DMS 273 (cell line): ENCODE results near the gene SLC35E2B.
A peak's percentile ranks its signal among the peaks of the same experiment; 100 is the strongest.
"Not testable (repeated sequence)": the region's sequence is repeated elsewhere in the genome, so short reads cannot be mapped to it uniquely, and the experiment has no call there.

Source experiments
- DNase-seq: peaks from one replicate; lab custom pipeline; 2025; ENCODE audit not compliant: unreplicated experiment; lab: John Stamatoyannopoulos, UW

SLC35E2B gene

GRCh38 chr1:1646326-1646725 lies 46.3 kb downstream of the SLC35E2B start:
- not testable (repeated sequence) for DNase-seq

- not testable (repeated sequence) for DNase-seq
These were observed 51.7 kb downstream of the SLC35E2B start for GRCh38 chr1:1640711-1641461.

DNA sequence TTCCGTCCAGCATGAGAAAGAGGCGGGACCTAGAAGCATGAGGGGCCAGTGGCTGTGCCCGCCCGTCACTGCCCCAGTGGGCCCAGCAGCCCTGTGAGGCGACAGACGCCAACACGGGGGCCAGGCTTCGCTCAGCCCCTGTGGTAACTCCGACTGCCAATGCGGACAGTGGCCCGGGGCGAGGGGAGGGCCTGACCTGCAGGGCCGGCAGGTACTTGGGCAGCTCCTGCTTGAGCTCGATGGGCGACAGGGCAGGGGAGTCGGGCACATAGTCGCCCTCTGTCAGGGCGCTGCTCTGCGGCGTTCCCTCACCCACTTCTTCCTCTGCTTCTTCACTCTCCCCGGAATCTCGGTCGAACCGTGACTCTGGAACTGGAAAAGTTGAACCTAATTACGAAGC lies 52.5 kb downstream of the SLC35E2B start:
- DNase-seq: not testable (repeated sequence)

DNA sequence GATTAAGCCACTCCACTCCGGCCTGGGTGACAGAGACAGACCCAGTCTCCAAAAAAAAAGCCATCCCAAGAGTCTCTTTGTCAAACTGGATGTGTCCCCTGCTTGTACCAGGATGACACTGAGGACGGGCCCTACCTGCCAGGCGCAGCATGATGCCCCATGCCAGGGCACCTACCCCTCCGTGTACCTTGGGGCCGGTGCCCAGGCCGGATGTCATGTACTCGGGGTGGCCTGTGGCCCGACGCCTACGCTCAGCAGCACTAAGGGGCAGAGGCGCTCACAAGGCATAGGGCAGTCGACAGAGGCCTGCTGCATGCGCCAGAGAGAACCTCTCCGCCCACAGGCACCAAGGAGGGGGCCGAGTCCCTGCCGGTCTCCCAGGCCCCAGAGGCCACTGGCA lies 53.2 kb downstream of the SLC35E2B start:
- not testable (repeated sequence) for DNase-seq

- not testable (repeated sequence) for DNase-seq
These were observed 54.1 kb downstream of the SLC35E2B start for GRCh38 chr1:1638528-1638927.

DNA sequence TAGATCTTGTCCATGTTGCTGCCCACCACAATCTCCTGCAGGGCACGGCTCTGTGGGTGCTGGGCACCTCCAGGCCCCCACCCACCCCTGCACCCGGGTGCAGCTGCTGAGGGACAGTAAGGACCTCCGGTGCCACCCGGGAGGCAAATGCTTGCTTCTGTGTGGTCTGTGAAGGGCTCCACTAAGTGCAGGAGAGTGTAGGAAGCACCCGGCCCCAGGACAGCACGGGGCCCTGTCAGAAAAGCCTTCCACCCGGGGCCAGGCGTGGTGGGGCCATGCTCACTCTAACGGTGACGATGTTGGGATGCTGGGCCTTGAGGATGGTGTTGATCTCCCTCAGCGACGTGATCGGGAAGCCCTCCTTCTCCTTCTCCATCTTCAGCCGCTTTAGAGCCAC lies 55.1 kb downstream of the SLC35E2B start:
- DNase-seq: not testable (repeated sequence)

GRCh38 chr1:1636621-1637478 lies 55.7 kb downstream of the SLC35E2B start:
- not testable (repeated sequence) for DNase-seq

GRCh38 chr1:1634613-1635012 lies 58.0 kb downstream of the SLC35E2B start:
- not testable (repeated sequence) for DNase-seq

- DNase-seq: not testable (repeated sequence)
These were observed 59.2 kb downstream of the SLC35E2B start for GRCh38 chr1:1633409-1633808.

DNA sequence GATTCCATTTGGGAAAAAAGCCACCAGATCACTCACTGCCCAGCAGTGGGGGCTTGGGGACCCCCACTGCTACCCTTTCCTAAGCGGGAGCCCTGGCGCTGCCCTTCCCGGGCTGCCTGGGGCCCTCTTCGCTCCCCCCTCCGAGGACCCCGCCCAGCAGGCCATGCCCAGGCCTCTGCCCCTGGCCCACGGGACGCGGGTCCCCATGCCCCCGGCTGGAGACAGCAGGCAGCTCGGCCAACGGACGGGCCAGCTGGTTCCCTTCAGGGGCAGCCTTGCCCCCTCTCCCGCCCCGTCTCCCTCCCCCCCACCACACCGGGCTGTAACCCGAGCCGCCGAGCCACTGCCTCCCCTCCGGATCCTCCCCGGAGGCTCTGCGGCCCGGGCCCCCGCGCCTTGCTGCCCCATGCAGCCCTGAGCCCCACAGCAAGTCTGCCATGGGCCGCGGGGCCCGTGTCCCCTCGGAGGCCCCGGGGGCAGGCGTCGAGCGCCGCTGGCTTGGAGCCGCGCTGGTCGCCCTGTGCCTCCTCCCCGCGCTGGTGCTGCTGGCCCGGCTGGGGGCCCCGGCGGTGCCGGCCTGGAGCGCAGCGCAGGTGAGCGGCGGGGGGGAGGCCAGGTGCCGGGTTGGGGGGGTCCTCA lies 60.7 kb downstream of the SLC35E2B start, which contains the start of gene MMP23B:
Gene MMP23B (plus strand): TSS at position 392 of the 639 bp plus-strand sequence. CDS start 46 bp downstream, at position 438.
- DNase-seq: peak; percentile 67

GRCh38 chr1:1630965-1631781 lies 61.4 kb downstream of the SLC35E2B start:
- peak; percentile 75 for DNase-seq

DNA sequence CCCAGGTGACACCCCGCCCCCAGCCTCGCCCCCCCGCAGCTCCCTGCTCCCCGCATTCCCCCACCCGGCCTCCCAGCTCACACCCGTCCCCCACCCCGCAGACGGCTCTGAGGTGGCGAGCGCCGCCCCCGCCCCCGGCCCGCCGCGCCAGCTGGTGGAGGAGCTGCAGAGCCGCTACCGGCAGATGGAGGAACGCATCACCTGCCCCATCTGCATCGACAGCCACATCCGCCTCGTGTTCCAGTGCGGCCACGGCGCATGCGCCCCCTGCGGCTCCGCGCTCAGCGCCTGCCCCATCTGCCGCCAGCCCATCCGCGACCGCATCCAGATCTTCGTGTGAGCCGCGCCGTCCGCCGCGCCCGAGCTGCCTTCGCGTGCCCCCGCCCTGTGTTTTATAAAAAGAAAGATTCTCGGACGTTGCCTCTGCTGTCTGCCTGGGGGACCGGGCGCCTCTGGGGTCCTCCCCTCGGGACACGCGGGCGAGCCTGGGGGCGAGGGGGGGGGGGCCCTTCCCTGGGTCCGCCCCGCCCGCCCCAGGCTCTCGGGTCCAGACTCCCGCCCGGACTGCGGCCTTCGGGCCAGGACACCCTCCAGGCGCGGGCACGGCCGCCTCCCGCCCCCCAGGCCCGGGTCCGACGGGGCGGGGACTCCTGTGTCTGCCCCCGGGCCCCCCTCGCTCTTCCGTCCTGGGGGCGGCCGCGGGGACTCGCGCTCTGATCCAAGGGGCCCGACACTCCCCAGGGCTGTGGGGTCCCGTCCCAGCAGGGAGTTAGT lies 62.2 kb downstream of the SLC35E2B start:
- peak; percentile 87 for DNase-seq

DNA sequence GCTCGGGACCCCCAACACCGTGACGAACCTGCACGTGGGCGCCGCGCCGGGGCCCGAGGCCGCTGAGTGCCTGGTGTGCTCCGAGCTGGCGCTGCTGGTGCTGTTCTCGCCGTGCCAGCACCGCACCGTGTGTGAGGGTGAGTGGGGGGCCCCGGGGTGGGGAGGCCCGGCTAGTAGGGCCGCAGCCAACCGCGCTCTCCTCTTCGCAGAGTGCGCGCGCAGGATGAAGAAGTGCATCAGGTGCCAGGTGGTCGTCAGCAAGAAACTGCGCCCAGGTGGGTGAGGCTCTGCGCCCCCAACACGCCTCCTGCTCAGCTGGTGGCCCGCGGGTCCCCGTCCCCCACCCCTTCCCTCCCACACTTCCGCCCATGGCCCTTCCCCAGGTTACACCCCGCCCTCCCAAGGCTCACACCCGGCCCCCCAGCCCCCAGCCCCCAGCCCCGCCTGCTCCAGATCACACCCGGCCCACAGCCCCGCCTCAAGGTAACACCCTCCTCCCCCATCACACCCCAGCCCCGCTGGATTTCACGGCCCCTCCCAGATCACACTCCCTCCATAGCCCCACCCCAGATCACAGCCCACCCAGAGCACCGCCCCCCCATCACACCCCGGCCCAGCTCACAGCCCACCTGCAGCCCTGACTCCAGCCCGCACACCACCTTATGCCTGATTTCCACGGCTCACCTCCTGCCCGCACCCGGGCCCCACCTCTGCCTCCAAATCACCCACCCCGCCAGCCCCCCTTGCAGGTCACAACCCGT lies 63.0 kb downstream of the SLC35E2B start:
- DNase-seq: no peak

- DNase-seq: peak; percentile 49
These were observed 63.7 kb downstream of the SLC35E2B start for GRCh38 chr1:1628754-1629429.

DNA sequence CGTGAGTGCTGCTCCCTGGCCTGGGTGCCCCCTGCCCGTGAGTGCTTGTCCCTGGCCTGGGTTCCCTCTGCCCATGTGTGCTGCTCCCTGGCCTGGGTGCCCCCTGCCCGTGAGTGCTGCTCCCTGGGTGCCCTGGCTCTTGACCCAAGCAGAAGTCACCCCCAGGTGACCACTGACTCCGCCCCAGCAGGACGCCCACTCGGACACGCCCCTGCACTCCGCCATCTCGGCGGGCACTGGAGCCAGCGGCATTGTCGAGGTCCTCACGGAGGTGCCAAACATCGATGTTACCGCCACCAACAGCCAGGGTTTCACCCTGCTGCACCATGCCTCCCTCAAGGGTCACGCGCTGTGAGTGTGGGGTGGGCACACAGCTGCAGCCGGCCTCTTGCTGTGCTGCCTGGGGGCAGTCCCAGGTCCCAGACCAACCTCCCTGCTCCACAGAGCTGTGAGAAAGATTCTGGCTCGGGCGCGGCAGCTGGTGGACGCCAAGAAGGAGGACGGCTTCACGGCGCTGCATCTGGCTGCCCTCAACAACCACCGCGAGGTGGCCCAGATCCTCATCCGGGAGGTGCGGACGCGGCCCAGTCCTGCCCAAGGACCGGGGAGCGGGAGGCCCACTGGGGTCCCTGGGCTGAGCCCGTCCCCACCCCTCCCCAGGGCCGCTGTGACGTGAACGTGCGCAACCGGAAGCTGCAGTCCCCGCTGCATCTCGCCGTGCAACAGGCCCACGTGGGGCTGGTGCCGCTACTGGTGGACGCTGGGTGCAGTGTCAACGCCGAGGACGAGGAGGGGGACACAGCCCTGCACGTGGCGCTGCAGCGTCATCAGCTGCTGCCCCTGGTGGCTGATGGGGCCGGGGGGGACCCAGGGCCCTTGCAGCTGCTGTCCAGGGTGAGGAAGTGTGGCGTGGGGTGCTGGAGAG lies 64.5 kb downstream of the SLC35E2B start:
- no peak for DNase-seq

DNA sequence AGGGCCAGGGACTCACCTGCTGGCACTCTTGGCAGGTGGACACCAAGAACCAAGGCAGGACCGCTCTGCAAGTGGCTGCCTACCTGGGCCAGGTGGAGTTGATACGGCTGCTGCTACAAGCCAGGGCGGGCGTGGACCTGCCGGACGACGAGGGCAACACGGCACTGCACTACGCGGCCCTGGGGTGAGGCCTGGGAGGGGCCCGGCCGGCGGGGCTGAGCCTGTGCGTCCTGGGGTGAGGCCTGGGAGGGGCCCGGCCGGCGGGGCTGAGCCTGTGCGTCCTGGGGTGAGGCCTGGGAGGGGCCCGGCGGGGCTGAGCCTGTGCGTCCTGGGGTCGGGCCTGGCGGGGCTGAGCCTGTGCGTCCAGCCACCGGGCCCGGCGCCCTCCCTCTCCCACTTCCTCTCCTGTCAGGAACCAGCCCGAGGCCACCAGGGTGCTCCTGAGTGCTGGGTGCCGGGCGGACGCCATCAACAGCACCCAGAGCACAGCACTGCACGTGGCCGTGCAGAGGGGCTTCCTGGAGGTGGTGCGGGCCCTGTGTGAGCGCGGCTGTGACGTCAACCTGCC lies 65.2 kb downstream of the SLC35E2B start:
- DNase-seq: no peak
